Measurements from ENCODE around the gene SUMO3. TPM values are rescaled to one million over a fixed set of nuclear protein-coding genes. Genes with fewer than 3 reads are reported as not detected.

Gene SUMO3
- total and polyA plus RNA-seq, 2 of the 13 experiments (the other 11 are each of a cell fraction or from before 2014, with no cell fraction given), result 51.4 to 92.4 TPM

DNA sequence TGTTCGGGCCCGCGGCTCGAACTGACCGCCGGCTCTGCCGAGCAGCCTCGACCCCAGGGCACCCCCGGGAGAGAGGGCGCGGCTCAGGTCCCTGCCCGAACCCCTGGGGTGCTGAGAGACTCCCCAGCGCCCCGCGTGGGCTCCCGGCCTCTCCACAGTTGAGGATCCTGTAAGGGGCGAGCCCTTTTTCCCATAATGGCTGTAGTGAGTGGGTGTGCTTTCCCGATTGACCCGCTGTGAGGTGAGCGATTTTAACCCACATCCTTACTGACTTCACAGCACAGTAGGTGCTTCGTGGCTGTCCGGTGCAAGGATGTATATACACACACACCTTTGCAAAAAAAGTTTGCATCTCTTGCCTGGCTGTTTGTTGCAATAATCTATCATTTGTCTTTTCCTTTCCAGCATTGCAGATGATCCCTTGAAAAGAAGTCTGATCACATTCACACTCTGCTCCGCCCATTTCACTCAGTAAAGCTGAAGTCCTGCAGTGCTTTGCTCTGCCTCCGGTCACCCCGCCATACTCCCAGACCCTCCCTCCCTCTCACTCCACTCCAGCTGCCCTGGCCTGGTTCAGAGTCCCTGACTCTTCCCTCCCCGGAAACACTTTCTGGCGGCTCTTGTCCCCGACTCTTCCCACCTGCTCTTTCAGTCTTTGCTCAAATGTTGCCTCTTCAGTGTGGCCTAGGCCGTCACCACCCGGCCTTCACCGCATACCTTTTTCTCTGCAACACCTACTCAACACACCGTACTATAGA, 15.3 kb downstream of the SUMO3 start (continued):
- TF ChIP-seq, protein P1, sequence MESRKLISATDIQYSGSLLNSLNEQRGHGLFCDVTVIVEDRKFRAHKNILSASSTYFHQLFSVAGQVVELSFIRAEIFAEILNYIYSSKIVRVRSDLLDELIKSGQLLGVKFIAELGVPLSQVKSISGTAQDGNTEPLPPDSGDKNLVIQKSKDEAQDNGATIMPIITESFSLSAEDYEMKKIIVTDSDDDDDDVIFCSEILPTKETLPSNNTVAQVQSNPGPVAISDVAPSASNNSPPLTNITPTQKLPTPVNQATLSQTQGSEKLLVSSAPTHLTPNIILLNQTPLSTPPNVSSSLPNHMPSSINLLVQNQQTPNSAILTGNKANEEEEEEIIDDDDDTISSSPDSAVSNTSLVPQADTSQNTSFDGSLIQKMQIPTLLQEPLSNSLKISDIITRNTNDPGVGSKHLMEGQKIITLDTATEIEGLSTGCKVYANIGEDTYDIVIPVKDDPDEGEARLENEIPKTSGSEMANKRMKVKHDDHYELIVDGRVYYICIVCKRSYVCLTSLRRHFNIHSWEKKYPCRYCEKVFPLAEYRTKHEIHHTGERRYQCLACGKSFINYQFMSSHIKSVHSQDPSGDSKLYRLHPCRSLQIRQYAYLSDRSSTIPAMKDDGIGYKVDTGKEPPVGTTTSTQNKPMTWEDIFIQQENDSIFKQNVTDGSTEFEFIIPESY (CRISPR knock-in tag; IDR thresholded peaks at IDR 0.05), result no peak; the same call in 1 of the 2 replicates
- TF ChIP-seq ZNF546 (CRISPR knock-in tag; conservative IDR thresholded peaks at IDR 0.05) (no peak), GABPA (IDR thresholded peaks at IDR 0.05; ENCODE audit: low read depth, low read length) (peak; percentile 35), GABPA (CRISPR knock-in tag; IDR thresholded peaks at IDR 0.05; ENCODE audit: low read depth) (peak; percentile 84), ATF7 (IDR thresholded peaks at IDR 0.05) (no peak), ATF7 (CRISPR knock-in tag; IDR thresholded peaks at IDR 0.05) (no peak), ARNTL (CRISPR knock-in tag; IDR thresholded peaks at IDR 0.05) (0 out of 2 replicates have a peak, but pooled peaks have one; percentile 23), ZNF782 (CRISPR knock-in tag; IDR thresholded peaks at IDR 0.05; ENCODE audit: borderline replicate concordance) (no peak), DNMT3B (CRISPR knock-in tag; conservative IDR thresholded peaks at IDR 0.05) (no peak), SPEN (CRISPR knock-in tag; IDR thresholded peaks at IDR 0.05; ENCODE audit: low read depth) (0 out of 2 replicates have a peak, but pooled peaks have one; percentile 24), BRCA1 (CRISPR knock-in tag; IDR thresholded peaks at IDR 0.05) (no peak), ZNF816 (CRISPR knock-in tag; IDR thresholded peaks at IDR 0.05; ENCODE audit: borderline replicate concordance) (peak; percentile 56; the same call in 1 of the 2 replicates), NFE2 (CRISPR knock-in tag; IDR thresholded peaks at IDR 0.05) (no peak), SP1 (IDR thresholded peaks at IDR 0.05) (no peak), SP1 (CRISPR knock-in tag; IDR thresholded peaks at IDR 0.05) (0 out of 2 replicates have a peak, but pooled peaks have one; percentile 20), STAG1 (CRISPR knock-in tag; IDR thresholded peaks at IDR 0.05) (0 out of 2 replicates have a peak, but pooled peaks have one; percentile 8), ZNF652 (CRISPR knock-in tag; IDR thresholded peaks at IDR 0.05; ENCODE audit: borderline replicate concordance, low read depth) (peak; percentile 79), KMT2B (CRISPR knock-in tag; IDR thresholded peaks at IDR 0.05) (peak; percentile 16; the same call in 1 of the 2 replicates), ZNF629 (CRISPR knock-in tag; conservative IDR thresholded peaks at IDR 0.05) (peak; percentile 48; the same call in 1 of the 2 replicates)
- TF ChIP-seq, protein P2, sequence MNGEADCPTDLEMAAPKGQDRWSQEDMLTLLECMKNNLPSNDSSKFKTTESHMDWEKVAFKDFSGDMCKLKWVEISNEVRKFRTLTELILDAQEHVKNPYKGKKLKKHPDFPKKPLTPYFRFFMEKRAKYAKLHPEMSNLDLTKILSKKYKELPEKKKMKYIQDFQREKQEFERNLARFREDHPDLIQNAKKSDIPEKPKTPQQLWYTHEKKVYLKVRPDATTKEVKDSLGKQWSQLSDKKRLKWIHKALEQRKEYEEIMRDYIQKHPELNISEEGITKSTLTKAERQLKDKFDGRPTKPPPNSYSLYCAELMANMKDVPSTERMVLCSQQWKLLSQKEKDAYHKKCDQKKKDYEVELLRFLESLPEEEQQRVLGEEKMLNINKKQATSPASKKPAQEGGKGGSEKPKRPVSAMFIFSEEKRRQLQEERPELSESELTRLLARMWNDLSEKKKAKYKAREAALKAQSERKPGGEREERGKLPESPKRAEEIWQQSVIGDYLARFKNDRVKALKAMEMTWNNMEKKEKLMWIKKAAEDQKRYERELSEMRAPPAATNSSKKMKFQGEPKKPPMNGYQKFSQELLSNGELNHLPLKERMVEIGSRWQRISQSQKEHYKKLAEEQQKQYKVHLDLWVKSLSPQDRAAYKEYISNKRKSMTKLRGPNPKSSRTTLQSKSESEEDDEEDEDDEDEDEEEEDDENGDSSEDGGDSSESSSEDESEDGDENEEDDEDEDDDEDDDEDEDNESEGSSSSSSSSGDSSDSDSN (CRISPR knock-in tag; IDR thresholded peaks at IDR 0.05), result peak; percentile 19; the same call in 1 of the 2 replicates
- TF ChIP-seq, protein P3, sequence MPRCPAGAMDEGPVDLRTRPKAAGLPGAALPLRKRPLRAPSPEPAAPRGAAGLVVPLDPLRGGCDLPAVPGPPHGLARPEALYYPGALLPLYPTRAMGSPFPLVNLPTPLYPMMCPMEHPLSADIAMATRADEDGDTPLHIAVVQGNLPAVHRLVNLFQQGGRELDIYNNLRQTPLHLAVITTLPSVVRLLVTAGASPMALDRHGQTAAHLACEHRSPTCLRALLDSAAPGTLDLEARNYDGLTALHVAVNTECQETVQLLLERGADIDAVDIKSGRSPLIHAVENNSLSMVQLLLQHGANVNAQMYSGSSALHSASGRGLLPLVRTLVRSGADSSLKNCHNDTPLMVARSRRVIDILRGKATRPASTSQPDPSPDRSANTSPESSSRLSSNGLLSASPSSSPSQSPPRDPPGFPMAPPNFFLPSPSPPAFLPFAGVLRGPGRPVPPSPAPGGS (CRISPR knock-in tag; IDR thresholded peaks at IDR 0.05), result no peak
- TF ChIP-seq, protein P4, sequence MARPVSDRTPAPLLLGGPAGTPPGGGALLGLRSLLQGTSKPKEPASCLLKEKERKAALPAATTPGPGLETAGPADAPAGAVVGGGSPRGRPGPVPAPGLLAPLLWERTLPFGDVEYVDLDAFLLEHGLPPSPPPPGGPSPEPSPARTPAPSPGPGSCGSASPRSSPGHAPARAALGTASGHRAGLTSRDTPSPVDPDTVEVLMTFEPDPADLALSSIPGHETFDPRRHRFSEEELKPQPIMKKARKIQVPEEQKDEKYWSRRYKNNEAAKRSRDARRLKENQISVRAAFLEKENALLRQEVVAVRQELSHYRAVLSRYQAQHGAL (CRISPR knock-in tag; IDR thresholded peaks at IDR 0.05; ENCODE audit: not compliant biosample characterization), result no peak
- TF ChIP-seq, protein P5, sequence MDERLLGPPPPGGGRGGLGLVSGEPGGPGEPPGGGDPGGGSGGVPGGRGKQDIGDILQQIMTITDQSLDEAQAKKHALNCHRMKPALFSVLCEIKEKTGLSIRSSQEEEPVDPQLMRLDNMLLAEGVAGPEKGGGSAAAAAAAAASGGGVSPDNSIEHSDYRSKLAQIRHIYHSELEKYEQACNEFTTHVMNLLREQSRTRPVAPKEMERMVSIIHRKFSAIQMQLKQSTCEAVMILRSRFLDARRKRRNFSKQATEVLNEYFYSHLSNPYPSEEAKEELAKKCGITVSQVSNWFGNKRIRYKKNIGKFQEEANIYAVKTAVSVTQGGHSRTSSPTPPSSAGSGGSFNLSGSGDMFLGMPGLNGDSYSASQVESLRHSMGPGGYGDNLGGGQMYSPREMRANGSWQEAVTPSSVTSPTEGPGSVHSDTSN (CRISPR knock-in tag; IDR thresholded peaks at IDR 0.05), result no peak
